Gastrocnemius medialis (tissue), 4 donors: ENCODE data around the gene MPIG6B. TPM values are rescaled to one million over a fixed set of nuclear protein-coding genes. Genes with fewer than 3 reads are reported as not detected.

Experiments used
- ATAC-seq, 2 donors: fragments of 150-250 bp; one replicate each; pipeline ENCODE4 v1.9.1; 2016
- DNase-seq, 2 donors: peaks; one replicate each; pipeline ENCODE4 v3.0.0-alpha.2; 2019
- H3K27ac ChIP-seq, 4 donors: fragments of 200-600 bp; sonication (generic); 1 replicate in 1 of 4; 2 replicates in 3 of 4; pipeline ENCODE4 v1.5.1; 2016 to 2018; ENCODE audit warnings: mild to moderate bottlenecking in 2 of 4, moderate library complexity in 1 of 4
- H3K27me3 ChIP-seq, 3 donors: fragments of 200-600 bp; sonication (generic) in 2 of 3; 1 replicate in 1 of 3; 2 replicates in 2 of 3; pipeline versions ENCODE4 v1.5.1 to v1.6.0; 2016 to 2019; ENCODE audit warnings: mild to moderate bottlenecking in 1 of 3, moderate library complexity in 1 of 3
- H3K36me3 ChIP-seq, 2 donors: fragments of 200-600 bp; sonication (generic) in 1 of 2; one replicate each; pipeline ENCODE4 v1.5.1; 2017 to 2018
- H3K4me1 ChIP-seq, 2 donors: fragments of 200-600 bp; sonication (generic) in 1 of 2; one replicate each; pipeline ENCODE4 v1.5.1; 2016 to 2017; ENCODE audit warnings: mild to moderate bottlenecking in 2 of 2
- H3K4me3 ChIP-seq, 4 donors: fragments of 200-600 bp; sonication (generic) in 3 of 4; 1 replicate in 1 of 4; 2 replicates in 3 of 4; pipeline ENCODE4 v1.5.1; 2016 to 2019; ENCODE audit warnings: mild to moderate bottlenecking in 2 of 4
- H3K9me3 ChIP-seq, 3 donors: fragments of 200-600 bp; sonication (generic) in 2 of 3; 1 replicate in 1 of 3; 2 replicates in 2 of 3; pipeline ENCODE4 v1.5.1; 2016 to 2019
- CTCF ChIP-seq, 5 experiments: fragments of 450-650 bp in 3 of 5; fragments of 200-600 bp in 2 of 5; sonication (generic) in 2 of 5; IDR thresholded peaks in 4 of 5; conservative IDR thresholded peaks in 1 of 5; 1 replicate in 4 of 5; 2 replicates in 1 of 5; pipeline ENCODE4 v1.5.1; 2016 to 2019; ENCODE audit warnings: antibody characterized with exemption in 5 of 5, mild to moderate bottlenecking in 3 of 5, moderate library complexity in 3 of 5
- POLR2A ChIP-seq, 2 donors: fragments of 450-650 bp; IDR thresholded peaks; one replicate each; pipeline ENCODE4 v1.6.1; 2017; ENCODE audit warnings: antibody characterized with exemption in 2 of 2, mild to moderate bottlenecking in 2 of 2, moderate library complexity in 2 of 2
- in situ Hi-C, 4 donors: fragments of 200-750 bp; cut with MboI; loops; one replicate each; pipeline versions ENCODE4 v1.15.0 to v1.8.0; 2017; ENCODE audit warnings: low sequenced_read_pairs in 4 of 4
- intact Hi-C: fragments of 100-400 bp; cut with DNase I; formaldehyde crosslinking; loops from one replicate; pipeline ENCODE4 v1.15.1; 2023; ENCODE audit warnings: low total_unique reads
- total RNA-seq, 4 donors: library from RNA; depleted of rRNA; stranded (reverse); fragments of >200 nt; gene quantifications; one replicate each; pipeline versions ENCODE4 v1.1.0 to v1.2.3, GENCODE V29; 2016

The MPIG6B gene
- total RNA-seq, 4 donors from 2014 or later: not detected

- no peak for TF ChIP-seq POLR2A (IDR thresholded peaks at IDR 0.05)
- no peak for TF ChIP-seq CTCF (IDR thresholded peaks at IDR 0.05 in 4 of 5, conservative IDR thresholded peaks at IDR 0.05 in 1 of 5)
- no peak for DNase-seq
- ATAC-seq: no peak
- H3K4me1 ChIP-seq: no peaks in the 10 kb centered on the region
- H3K4me3 ChIP-seq: no peak overlapping the region
- intact Hi-C loops (no loop called here), in situ Hi-C loops (loop anchor here in 1 of 4 donors (5.0 kb wide), 1 partner anchor 84 kb away; the partner anchor contains the start of gene LY6G5C)
- H3K36me3 ChIP-seq: no peaks in the 10 kb centered on the region
- H3K27ac ChIP-seq: no peak overlapping the region
- H3K9me3 ChIP-seq: no peaks in the 10 kb centered on the region
- H3K27me3 ChIP-seq: no peaks in the 10 kb centered on the region
Observed at GRCh38 chr6:31765910-31766794, 43.0 kb downstream of the MPIG6B start.

DNA sequence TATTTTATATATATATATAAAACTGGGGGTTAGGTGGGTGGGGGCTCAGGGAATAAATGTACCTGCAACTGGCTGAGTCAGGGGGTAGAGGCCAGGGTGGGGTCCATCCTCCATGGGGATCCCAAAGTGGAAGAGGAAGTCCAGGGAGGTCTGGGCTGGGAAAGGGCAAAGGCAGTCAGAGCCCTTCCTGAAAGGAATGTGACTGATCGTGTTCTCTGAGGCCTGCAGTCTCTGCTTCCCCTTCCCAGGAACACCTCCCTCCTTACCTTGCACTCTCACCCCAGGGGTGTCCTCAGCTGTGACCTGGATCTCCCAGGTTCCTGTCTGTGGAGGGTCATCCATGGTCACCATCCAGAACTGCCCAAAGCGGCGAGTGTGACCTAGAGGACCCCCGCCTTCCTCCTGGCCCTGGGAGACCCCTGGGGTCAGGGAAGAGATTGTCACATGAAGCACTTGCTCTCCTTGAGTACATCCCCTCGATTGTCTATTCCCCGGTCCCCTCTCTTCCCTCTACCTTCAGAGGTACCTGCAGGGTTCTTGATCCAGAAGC, 44.0 kb downstream of the MPIG6B start:
- Histone ChIP-seq H3K4me1 (no peaks in the 10 kb centered on the region), H3K27ac (no peak overlapping the region), H3K4me3 (no peak overlapping the region), H3K27me3 (no peaks in the 10 kb centered on the region), H3K9me3 (no peaks in the 10 kb centered on the region), H3K36me3 (no peaks in the 10 kb centered on the region)
- no peak for TF ChIP-seq CTCF (IDR thresholded peaks at IDR 0.05 in 4 of 5, conservative IDR thresholded peaks at IDR 0.05 in 1 of 5)
- no peak for TF ChIP-seq POLR2A (IDR thresholded peaks at IDR 0.05)
- no peak for ATAC-seq
- intact Hi-C loops: no loop called here
- DNase-seq: no peak
- in situ Hi-C loops: loop anchor here in 1 of 4 donors (5.0 kb wide), 1 partner anchor 85 kb away; the partner anchor contains the start of gene LY6G5C

DNA sequence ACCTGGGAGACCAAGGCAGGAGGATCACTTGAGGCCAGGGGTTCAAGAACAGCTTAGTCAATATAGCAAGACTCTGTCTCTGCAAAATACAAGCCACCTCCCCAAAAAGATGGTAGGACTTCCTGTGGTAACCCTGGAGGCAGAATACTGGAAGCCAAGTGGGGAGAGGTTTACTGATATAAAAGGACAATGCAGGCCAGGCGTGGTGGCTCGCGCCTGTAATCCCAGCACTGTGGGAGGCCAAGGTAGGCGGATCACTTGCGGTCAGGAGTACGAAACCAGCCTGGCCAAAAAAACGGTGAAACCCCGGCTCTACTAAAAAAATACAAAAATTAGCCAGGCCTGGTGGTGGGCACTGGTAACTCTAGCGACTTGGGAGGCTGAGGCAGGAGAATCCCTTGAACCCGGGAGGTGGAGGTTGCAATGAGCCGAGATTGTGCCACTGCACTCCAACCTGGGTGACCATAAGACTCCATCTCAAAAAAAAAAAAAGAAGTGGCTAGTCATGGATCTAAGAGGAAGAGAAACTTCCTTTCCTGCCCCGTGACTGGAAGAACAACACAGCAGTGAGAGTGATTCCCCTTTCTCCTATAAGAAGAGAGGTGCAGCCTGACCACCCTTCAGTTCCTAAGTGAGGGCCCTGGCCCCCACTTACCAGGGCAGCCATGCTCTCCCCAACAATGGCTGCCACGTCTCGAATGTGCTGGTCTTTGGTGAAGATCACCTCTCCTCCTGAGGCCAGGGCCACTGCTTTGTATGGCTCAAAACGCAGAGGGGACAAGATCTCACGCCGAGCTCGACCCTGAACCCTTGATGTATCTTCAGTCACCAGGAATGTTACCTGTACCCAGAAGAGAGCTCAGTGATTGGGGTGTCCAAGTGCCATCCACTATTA, 45.4 kb downstream of the MPIG6B start:
- Histone ChIP-seq H3K27ac (no peak overlapping the region), H3K4me3 (no peak overlapping the region)
- ATAC-seq: no peak

More for the DNA sequence above, 45.4 kb downstream of the MPIG6B start:
- no peaks in the 10 kb centered on the region for H3K9me3 ChIP-seq
- no peak for TF ChIP-seq POLR2A (IDR thresholded peaks at IDR 0.05)
- TF ChIP-seq CTCF (IDR thresholded peaks at IDR 0.05 in 4 of 5, conservative IDR thresholded peaks at IDR 0.05 in 1 of 5): no peak
- no peaks in the 10 kb centered on the region for H3K4me1 ChIP-seq
- no peak for DNase-seq
- intact Hi-C loops: loop anchor here (1.0 kb wide), 1 partner anchor 88 kb away; no protein-coding TSS in a partner anchor
- no peaks in the 10 kb centered on the region for H3K36me3 ChIP-seq
- in situ Hi-C loops: loop anchor here in 1 of 4 donors (5.0 kb wide), 1 partner anchor 86 kb away; the partner anchor contains the start of gene LY6G5C
- H3K27me3 ChIP-seq: no peaks in the 10 kb centered on the region
